NK-92 treated with Interleukin-12 subunit alpha and Interleukin-12 subunit beta, amount 100 ng/mL, for 24 hours (cell line): ENCODE measurements around the gene IFITM2.
"Not testable (repeated sequence)": the region's sequence is repeated elsewhere in the genome, so short reads cannot be mapped to it uniquely, and the experiment has no call there.

Source experiments
- DNase-seq: peaks from one replicate; lab custom pipeline; 2025; lab: John Stamatoyannopoulos, UW

Gene IFITM2

GRCh38 chr11:342328-342727 lies 34.7 kb downstream of the IFITM2 start:
- DNase-seq = no peak

- no peak for DNase-seq
Measured at GRCh38 chr11:344836-345578, 37.4 kb downstream of the IFITM2 start.

GRCh38 chr11:346529-346928 lies 38.9 kb downstream of the IFITM2 start:
- DNase-seq = no peak

GRCh38 chr11:349270-349954 lies 41.8 kb downstream of the IFITM2 start:
- DNase-seq = not testable (repeated sequence)

GRCh38 chr11:350033-350722 lies 42.6 kb downstream of the IFITM2 start:
- DNase-seq = not testable (repeated sequence)

- DNase-seq = no peak
Measured at GRCh38 chr11:350723-351255, 43.2 kb downstream of the IFITM2 start.

- no peak for DNase-seq
Measured at GRCh38 chr11:351411-351810, 43.8 kb downstream of the IFITM2 start.

- DNase-seq = no peak
Measured at GRCh38 chr11:352456-353031, 44.9 kb downstream of the IFITM2 start.

GRCh38 chr11:353179-353873 lies 45.7 kb downstream of the IFITM2 start:
- no peak for DNase-seq

GRCh38 chr11:355581-356458 lies 48.2 kb downstream of the IFITM2 start:
- DNase-seq = no peak

GRCh38 chr11:356610-357009 lies 49.0 kb downstream of the IFITM2 start:
- no peak for DNase-seq

- no peak for DNase-seq
Measured at GRCh38 chr11:357582-357981, 50.0 kb downstream of the IFITM2 start.

- DNase-seq = no peak
Measured at GRCh38 chr11:358129-358800, 50.6 kb downstream of the IFITM2 start.
